ENCODE data around the gene CHST4. TPM values are rescaled to one million over a fixed set of nuclear protein-coding genes. Genes with fewer than 3 reads are reported as not detected.

The CHST4 gene
- total RNA-seq, 4 donors from 2014 or later = 0.15 to 4.3 TPM; not detected in 2

DNA sequence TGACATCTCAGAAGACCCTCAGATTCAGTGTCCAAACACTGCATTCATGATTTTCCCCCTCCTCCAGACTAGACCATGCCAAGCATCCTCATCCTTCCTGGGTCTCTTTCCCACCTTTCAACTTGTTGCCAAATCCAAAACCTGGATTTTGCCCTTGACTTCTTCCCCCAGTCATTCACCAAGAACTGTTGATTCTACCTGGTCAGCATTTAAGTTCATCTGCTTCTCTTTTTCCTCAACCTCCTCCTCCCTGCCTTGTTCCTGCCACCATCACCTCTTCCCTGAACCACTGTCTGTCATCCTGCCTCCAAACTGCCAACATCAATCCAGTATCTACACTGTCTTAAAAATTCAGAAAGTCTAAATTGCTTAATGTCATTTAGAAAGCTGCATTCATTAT is 20.9 kb downstream of the CHST4 start:
- no peak for ATAC-seq
- no peak overlapping the region for H3K27ac ChIP-seq
- no peaks in the 10 kb centered on the region for H3K9me3 ChIP-seq
- H3K4me3 ChIP-seq = no peak overlapping the region
- peaks cover 8% of the 10 kb centered on the region for H3K27me3 ChIP-seq
- TF ChIP-seq POLR2AphosphoS5 (IDR thresholded peaks at IDR 0.05) = no peak
- TF ChIP-seq, protein P1, sequence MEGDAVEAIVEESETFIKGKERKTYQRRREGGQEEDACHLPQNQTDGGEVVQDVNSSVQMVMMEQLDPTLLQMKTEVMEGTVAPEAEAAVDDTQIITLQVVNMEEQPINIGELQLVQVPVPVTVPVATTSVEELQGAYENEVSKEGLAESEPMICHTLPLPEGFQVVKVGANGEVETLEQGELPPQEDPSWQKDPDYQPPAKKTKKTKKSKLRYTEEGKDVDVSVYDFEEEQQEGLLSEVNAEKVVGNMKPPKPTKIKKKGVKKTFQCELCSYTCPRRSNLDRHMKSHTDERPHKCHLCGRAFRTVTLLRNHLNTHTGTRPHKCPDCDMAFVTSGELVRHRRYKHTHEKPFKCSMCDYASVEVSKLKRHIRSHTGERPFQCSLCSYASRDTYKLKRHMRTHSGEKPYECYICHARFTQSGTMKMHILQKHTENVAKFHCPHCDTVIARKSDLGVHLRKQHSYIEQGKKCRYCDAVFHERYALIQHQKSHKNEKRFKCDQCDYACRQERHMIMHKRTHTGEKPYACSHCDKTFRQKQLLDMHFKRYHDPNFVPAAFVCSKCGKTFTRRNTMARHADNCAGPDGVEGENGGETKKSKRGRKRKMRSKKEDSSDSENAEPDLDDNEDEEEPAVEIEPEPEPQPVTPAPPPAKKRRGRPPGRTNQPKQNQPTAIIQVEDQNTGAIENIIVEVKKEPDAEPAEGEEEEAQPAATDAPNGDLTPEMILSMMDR (IDR thresholded peaks at IDR 0.05) = no peak
- no peak for TF ChIP-seq POLR2A (IDR thresholded peaks at IDR 0.05)
- TF ChIP-seq EP300 (IDR thresholded peaks at IDR 0.05) = no peak
- H3K4me1 ChIP-seq = no peaks in the 10 kb centered on the region
- H3K36me3 ChIP-seq = no peaks in the 10 kb centered on the region

DNA sequence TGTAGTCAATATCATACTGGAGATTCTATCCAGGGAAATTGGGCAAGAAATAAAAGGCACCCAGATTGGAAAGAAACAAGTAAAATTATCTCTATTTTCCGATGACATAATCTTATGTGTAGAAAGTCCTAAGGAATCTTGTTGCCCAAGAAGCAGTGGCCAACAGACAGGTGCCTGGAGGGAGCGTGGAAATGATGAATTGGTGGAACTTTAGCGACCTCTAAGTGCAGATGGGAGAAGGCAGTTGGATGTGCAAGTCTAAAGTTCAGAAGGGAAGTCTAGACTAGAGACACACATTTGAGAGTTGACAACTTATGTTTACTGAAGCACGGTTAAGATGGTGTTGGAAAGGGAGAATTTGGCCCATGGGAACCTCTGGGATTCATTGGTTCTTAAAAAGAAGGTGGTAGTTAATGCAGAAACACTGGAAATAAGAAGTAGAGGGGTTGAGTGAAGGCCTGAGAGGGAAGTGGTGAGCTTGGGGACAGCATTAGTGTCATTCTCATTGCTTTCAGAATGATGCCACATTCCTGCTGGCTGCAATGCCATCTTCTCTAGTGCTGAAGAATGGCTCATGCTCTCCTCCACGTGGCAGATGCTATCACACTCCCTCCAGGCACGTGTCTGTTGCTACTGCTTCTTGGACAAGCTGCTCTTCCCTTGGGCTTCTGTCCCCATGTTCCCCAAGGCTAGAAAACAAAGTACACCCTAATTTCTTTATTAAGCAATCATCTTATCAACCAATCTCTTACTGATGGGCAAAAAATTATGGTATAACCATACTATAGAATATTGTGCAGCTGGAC is 26.7 kb downstream of the CHST4 start:
- H3K4me3 ChIP-seq = no peak overlapping the region
- ATAC-seq = no peak
- WGBS, 2 donors (ENCODE audit: low coverage in 1 of 2) = 42 to 49% methylated on average over 6 of the region's 6 CpGs
- no peak overlapping the region for H3K27ac ChIP-seq
- H3K4me1 ChIP-seq = no peaks in the 10 kb centered on the region
- peaks cover 4% of the 10 kb centered on the region for H3K27me3 ChIP-seq
- TF ChIP-seq POLR2A (IDR thresholded peaks at IDR 0.05) (no peak), EP300 (IDR thresholded peaks at IDR 0.05) (no peak), POLR2AphosphoS5 (IDR thresholded peaks at IDR 0.05) (no peak)
- TF ChIP-seq, protein P1 (IDR thresholded peaks at IDR 0.05) = no peak
- H3K36me3 ChIP-seq = no peaks in the 10 kb centered on the region
- no peaks in the 10 kb centered on the region for H3K9me3 ChIP-seq

GRCh38 chr16:71555230-71555891 is 29.1 kb downstream of the CHST4 start:
- no peak for ATAC-seq
- H3K27me3 ChIP-seq = no peaks in the 10 kb centered on the region
- no peak overlapping the region for H3K4me3 ChIP-seq
- TF ChIP-seq EP300 (IDR thresholded peaks at IDR 0.05) (no peak), POLR2AphosphoS5 (IDR thresholded peaks at IDR 0.05) (no peak), POLR2A (IDR thresholded peaks at IDR 0.05) (no peak)
- TF ChIP-seq, protein P1 (IDR thresholded peaks at IDR 0.05) = no peak
- H3K27ac ChIP-seq = no peak overlapping the region
- WGBS, 2 donors (ENCODE audit: low coverage in 1 of 2) = 60 to 67% methylated on average over 1 of the region's 1 CpG
- no peaks in the 10 kb centered on the region for H3K4me1 ChIP-seq
- H3K9me3 ChIP-seq = no peaks in the 10 kb centered on the region
- no peaks in the 10 kb centered on the region for H3K36me3 ChIP-seq

- no peaks in the 10 kb centered on the region for H3K9me3 ChIP-seq
- 57 to 90% methylated on average over 1 to 3 of the region's 3 CpGs for WGBS, 2 donors (ENCODE audit: low coverage in 1 of 2)
- no peak overlapping the region for H3K27ac ChIP-seq
- H3K36me3 ChIP-seq = no peaks in the 10 kb centered on the region
- H3K4me3 ChIP-seq = no peak overlapping the region
- no peak for TF ChIP-seq POLR2AphosphoS5 (IDR thresholded peaks at IDR 0.05)
- TF ChIP-seq POLR2A (IDR thresholded peaks at IDR 0.05) = no peak
- no peak for TF ChIP-seq EP300 (IDR thresholded peaks at IDR 0.05)
- TF ChIP-seq, protein P1 (IDR thresholded peaks at IDR 0.05) = no peak
- H3K4me1 ChIP-seq = no peaks in the 10 kb centered on the region
- no peaks in the 10 kb centered on the region for H3K27me3 ChIP-seq
- no peak for ATAC-seq
Observed at GRCh38 chr16:71557299-71557698, 31.1 kb downstream of the CHST4 start.

All from gastroesophageal sphincter (tissue), 4 donors.